Measurements from ENCODE around the gene SNX22.
"Not testable (repeated sequence)": the region's sequence is repeated elsewhere in the genome, so short reads cannot be mapped to it uniquely, and the experiment has no call there.

Gene SNX22

DNA sequence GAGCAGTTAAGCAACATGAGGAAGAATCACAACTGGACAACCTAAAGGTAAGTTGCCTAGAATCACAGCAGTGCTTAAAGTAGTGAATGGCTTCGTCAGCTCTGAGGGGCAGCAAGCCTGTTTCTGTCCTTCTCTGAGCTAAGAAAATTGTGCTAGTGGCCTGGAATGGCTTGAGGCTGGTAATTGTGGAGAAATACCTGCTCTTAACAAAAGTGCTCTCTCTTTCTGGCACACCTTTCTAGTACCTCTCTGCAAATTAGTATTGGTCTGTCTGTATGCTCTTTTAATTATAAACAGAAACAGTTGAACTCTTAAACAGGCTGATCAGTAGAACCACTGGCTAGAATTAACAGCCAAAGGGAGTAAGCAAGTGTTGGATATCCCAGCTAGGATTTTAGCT, 44.2 kb upstream of the SNX22 start:
- H3K4me3 ChIP-seq (ENCODE audit: low read length), result no peak overlapping the region
- peaks cover 11% of the 10 kb centered on the region for H3K4me1 ChIP-seq (ENCODE audit: low read length)
- H3K4me2 ChIP-seq (ENCODE audit: low read depth, low read length), result no peak overlapping the region
- no peak overlapping the region for H2AFZ ChIP-seq (ENCODE audit: low read length)
- H3K9me3 ChIP-seq (replicated peaks; ENCODE audit: insufficient read depth, low read length), result no peaks in the 10 kb centered on the region
- peaks cover 12% of the 10 kb centered on the region; the same call in 1 of the 2 replicates for H4K20me1 ChIP-seq (ENCODE audit: insufficient read depth, low read length)
- H3K27ac ChIP-seq (ENCODE audit: low read length), result no peak overlapping the region
- H3K27me3 ChIP-seq (replicated peaks; ENCODE audit: insufficient read depth, low read length), result no peaks in the 10 kb centered on the region
- H3K36me3 ChIP-seq (replicated peaks; ENCODE audit: insufficient read depth, low read length), result no peaks in the 10 kb centered on the region
- no peaks in the 10 kb centered on the region for H3K9me2 ChIP-seq (replicated peaks; ENCODE audit: insufficient read depth, low read length)
- no peaks in the 10 kb centered on the region for H3F3A ChIP-seq (ENCODE audit: insufficient read depth, low read length)
- peaks cover 98% of the 10 kb centered on the region for H3K79me2 ChIP-seq (ENCODE audit: low read length)
- H3K9ac ChIP-seq (ENCODE audit: low read length), result no peak overlapping the region
- no peak for TF ChIP-seq EZH2phosphoT487 (IDR thresholded peaks at IDR 0.05; ENCODE audit: low read length)
- TF ChIP-seq EZH2 (optimal IDR thresholded peaks at IDR 0.05; ENCODE audit: low read depth, low read length), result no peak
- TF ChIP-seq, protein P1, sequence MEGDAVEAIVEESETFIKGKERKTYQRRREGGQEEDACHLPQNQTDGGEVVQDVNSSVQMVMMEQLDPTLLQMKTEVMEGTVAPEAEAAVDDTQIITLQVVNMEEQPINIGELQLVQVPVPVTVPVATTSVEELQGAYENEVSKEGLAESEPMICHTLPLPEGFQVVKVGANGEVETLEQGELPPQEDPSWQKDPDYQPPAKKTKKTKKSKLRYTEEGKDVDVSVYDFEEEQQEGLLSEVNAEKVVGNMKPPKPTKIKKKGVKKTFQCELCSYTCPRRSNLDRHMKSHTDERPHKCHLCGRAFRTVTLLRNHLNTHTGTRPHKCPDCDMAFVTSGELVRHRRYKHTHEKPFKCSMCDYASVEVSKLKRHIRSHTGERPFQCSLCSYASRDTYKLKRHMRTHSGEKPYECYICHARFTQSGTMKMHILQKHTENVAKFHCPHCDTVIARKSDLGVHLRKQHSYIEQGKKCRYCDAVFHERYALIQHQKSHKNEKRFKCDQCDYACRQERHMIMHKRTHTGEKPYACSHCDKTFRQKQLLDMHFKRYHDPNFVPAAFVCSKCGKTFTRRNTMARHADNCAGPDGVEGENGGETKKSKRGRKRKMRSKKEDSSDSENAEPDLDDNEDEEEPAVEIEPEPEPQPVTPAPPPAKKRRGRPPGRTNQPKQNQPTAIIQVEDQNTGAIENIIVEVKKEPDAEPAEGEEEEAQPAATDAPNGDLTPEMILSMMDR (IDR thresholded peaks at IDR 0.05; ENCODE audit: low read length), result no peak
- no peak for DNase-seq

DNA sequence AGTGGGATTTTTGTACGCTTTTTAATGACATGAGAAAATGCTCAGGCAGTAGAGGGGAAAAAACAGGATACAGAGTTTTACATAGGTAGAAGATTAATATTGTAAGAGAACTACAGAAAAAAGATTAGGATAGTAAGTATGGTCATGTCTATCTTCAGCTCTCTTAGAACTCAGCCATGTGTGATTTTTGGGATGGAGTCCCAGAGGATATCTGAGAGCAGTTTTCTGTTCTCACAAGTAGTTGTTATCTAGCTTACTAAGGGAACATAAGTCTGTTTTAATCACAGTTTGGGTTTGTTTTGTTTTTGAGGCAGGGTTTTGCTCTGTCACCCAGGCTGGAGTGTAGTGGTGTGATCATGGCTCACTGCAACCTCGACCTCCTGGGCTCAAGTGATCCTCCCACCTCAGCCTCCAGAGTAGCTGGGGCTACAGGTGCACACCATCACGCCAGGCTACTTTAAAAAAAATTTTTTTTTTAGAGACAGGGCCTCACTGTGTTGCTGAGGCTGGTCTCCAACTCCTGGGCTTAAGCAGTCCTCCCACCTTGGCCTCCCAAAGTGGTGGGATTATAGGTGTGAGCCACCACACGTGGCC, 41.3 kb upstream of the SNX22 start:
- not testable (repeated sequence) for H3K27me3 ChIP-seq (replicated peaks; ENCODE audit: insufficient read depth, low read length); H2AFZ ChIP-seq (ENCODE audit: low read length); H3K4me2 ChIP-seq (ENCODE audit: low read depth, low read length); H3K9ac ChIP-seq (ENCODE audit: low read length); DNase-seq; H3K9me3 ChIP-seq (replicated peaks; ENCODE audit: insufficient read depth, low read length); H3K36me3 ChIP-seq (replicated peaks; ENCODE audit: insufficient read depth, low read length); H3K4me3 ChIP-seq (ENCODE audit: low read length); H3K9me2 ChIP-seq (replicated peaks; ENCODE audit: insufficient read depth, low read length); H3F3A ChIP-seq (ENCODE audit: insufficient read depth, low read length); H3K27ac ChIP-seq (ENCODE audit: low read length); H4K20me1 ChIP-seq (ENCODE audit: insufficient read depth, low read length)
- H3K79me2 ChIP-seq (ENCODE audit: low read length), result peaks cover 80% of the 10 kb centered on the region
- peaks cover 11% of the 10 kb centered on the region for H3K4me1 ChIP-seq (ENCODE audit: low read length)

DNA sequence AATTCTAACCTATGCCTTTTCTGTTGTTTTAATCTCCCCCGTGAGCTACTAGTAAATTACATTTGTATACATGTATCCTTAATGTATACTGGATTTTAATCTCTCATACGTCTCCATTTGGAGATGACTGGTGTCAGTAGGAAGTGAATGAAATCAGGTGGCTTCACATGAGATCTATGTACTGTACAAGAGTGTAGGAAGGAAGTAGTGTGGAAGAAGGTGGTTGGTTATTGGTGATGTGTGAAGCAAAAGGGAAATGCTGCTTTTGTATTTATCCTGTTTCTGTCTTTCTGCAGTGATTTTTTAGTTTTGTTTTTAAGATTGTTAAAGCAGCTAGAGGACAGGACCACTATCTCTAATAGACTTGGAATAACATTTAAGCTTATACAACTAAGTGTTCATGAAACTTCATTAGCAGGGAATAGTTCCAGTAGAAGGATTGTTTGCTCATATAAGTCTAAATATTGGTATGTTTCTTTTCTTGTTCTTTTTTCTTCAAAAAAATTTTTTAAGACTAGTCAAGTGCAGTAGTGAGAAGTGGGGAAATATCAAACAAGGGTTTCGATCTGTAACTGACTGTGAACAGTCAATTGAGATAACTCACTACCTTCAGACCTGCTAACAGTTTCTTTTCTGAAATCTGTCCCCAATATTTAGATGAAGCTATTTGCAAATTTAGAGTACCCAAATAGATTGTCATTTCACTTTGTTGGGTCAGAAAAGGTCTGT, 40.4 kb upstream of the SNX22 start:
- H3K27me3 ChIP-seq (replicated peaks; ENCODE audit: insufficient read depth, low read length), result no peaks in the 10 kb centered on the region
- H3K4me1 ChIP-seq (ENCODE audit: low read length), result peaks cover 11% of the 10 kb centered on the region
- TF ChIP-seq, protein P1 (IDR thresholded peaks at IDR 0.05; ENCODE audit: low read length), result no peak
- no peak for TF ChIP-seq EZH2phosphoT487 (IDR thresholded peaks at IDR 0.05; ENCODE audit: low read length)
- TF ChIP-seq EZH2 (optimal IDR thresholded peaks at IDR 0.05; ENCODE audit: low read depth, low read length), result no peak
- H3K9me3 ChIP-seq (replicated peaks; ENCODE audit: insufficient read depth, low read length), result no peaks in the 10 kb centered on the region
- peaks cover 73% of the 10 kb centered on the region for H3K79me2 ChIP-seq (ENCODE audit: low read length)
- no peaks in the 10 kb centered on the region for H3F3A ChIP-seq (ENCODE audit: insufficient read depth, low read length)
- H2AFZ ChIP-seq (ENCODE audit: low read length), result no peak overlapping the region
- H3K27ac ChIP-seq (ENCODE audit: low read length), result no peak overlapping the region
- H4K20me1 ChIP-seq (ENCODE audit: insufficient read depth, low read length), result peaks cover 10% of the 10 kb centered on the region; the same call in 1 of the 2 replicates
- no peak overlapping the region for H3K9ac ChIP-seq (ENCODE audit: low read length)
- 0 out of 2 replicates have a peak, but pooled peaks cover 4% of the 10 kb centered on the region for H3K36me3 ChIP-seq (replicated peaks; ENCODE audit: insufficient read depth, low read length)
- no peak overlapping the region for H3K4me2 ChIP-seq (ENCODE audit: low read depth, low read length)
- H3K4me3 ChIP-seq (ENCODE audit: low read length), result no peak overlapping the region
- no peak for DNase-seq
- H3K9me2 ChIP-seq (replicated peaks; ENCODE audit: insufficient read depth, low read length), result no peaks in the 10 kb centered on the region

DNA sequence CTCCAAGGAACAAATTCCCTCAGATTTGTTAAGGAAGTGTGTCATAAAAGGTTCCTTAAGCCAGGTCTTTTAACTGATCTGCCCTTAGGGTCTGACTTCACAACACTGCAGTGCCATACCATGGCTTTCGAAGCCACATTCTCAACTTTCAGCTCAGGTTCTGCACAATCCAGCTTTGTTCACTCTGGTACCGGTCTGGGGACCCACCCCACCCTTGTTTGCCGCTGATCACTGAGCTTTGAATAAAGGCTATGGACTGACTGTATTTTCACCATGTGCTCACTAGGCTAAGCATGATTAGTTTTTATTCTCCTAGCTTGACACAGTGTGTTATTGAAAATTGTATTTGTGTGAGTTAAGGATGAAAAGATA, 39.9 kb upstream of the SNX22 start:
- no peak overlapping the region for H3K4me3 ChIP-seq (ENCODE audit: low read length)
- peaks cover 5% of the 10 kb centered on the region; the same call in 1 of the 2 replicates for H4K20me1 ChIP-seq (ENCODE audit: insufficient read depth, low read length)
- peaks cover 67% of the 10 kb centered on the region for H3K79me2 ChIP-seq (ENCODE audit: low read length)
- no peak overlapping the region for H2AFZ ChIP-seq (ENCODE audit: low read length)
- H3K4me2 ChIP-seq (ENCODE audit: low read depth, low read length), result no peak overlapping the region
- H3K27ac ChIP-seq (ENCODE audit: low read length), result no peak overlapping the region
- H3F3A ChIP-seq (ENCODE audit: insufficient read depth, low read length), result no peaks in the 10 kb centered on the region
- H3K9ac ChIP-seq (ENCODE audit: low read length), result no peak overlapping the region
- H3K9me3 ChIP-seq (replicated peaks; ENCODE audit: insufficient read depth, low read length), result no peaks in the 10 kb centered on the region
- H3K9me2 ChIP-seq (replicated peaks; ENCODE audit: insufficient read depth, low read length), result no peaks in the 10 kb centered on the region
- H3K36me3 ChIP-seq (replicated peaks; ENCODE audit: insufficient read depth, low read length), result 0 out of 2 replicates have a peak, but pooled peaks cover 4% of the 10 kb centered on the region
- peaks cover 11% of the 10 kb centered on the region for H3K4me1 ChIP-seq (ENCODE audit: low read length)
- H3K27me3 ChIP-seq (replicated peaks; ENCODE audit: insufficient read depth, low read length), result no peaks in the 10 kb centered on the region
- TF ChIP-seq EZH2 (optimal IDR thresholded peaks at IDR 0.05; ENCODE audit: low read depth, low read length), result no peak
- TF ChIP-seq, protein P1 (IDR thresholded peaks at IDR 0.05; ENCODE audit: low read length), result no peak
- no peak for TF ChIP-seq EZH2phosphoT487 (IDR thresholded peaks at IDR 0.05; ENCODE audit: low read length)
- no peak for DNase-seq
